SK-N-SH treated with all-trans-retinoic acid at 6 μM for 48 hours (cell line): Measurements from ENCODE around the gene MYO18A.

Experiments
- ATAC-seq: fragments of 200-7000 bp; cut with Tn5 transposase; 3 replicates; pipeline ENCODE4 v1.9.1; 2020; ENCODE audit warnings: mild to moderate bottlenecking, moderate library complexity
- ARNTL ChIP-seq: fragments of 450-650 bp; formaldehyde crosslinking; IDR thresholded peaks from 2 replicates; pipeline ENCODE4 v1.5.0; 2020; ENCODE audit warnings: low read depth, mild to moderate bottlenecking, moderate library complexity, borderline replicate concordance
- BACH2 ChIP-seq: fragments of 250-450 bp; sonication (Bioruptor Pico); IDR thresholded peaks from 2 replicates; pipeline ENCODE4 v1.9.0; 2021; ENCODE audit warnings: mild to moderate bottlenecking, borderline replicate concordance
- CSDC2 ChIP-seq: fragments of 250-450 bp; sonication (Bioruptor Pico); IDR thresholded peaks from 2 replicates; pipeline ENCODE4 v1.5.0; 2020; ENCODE audit warnings: mild to moderate bottlenecking, moderate library complexity
- CSRNP3 ChIP-seq: fragments of 250-450 bp; sonication (Bioruptor Pico); IDR thresholded peaks from 2 replicates; pipeline ENCODE4 v1.5.1; 2021; ENCODE audit warnings: mild to moderate bottlenecking, moderate library complexity
- ESRRG ChIP-seq: fragments of 250-450 bp; sonication (Bioruptor Pico); IDR thresholded peaks from 2 replicates; pipeline ENCODE4 v1.6.1; 2021; ENCODE audit warnings: mild to moderate bottlenecking
- GLIS3 ChIP-seq: fragments of 250-450 bp; sonication (Bioruptor Pico); IDR thresholded peaks from 2 replicates; pipeline ENCODE4 v1.5.0; 2020; ENCODE audit warnings: mild to moderate bottlenecking, moderate library complexity
- ISL1 ChIP-seq: fragments of 250-450 bp; sonication (Bioruptor Pico); IDR thresholded peaks from 2 replicates; pipeline ENCODE4 v2.1.2; 2022; ENCODE audit warnings: mild to moderate bottlenecking, moderate library complexity
- RARB ChIP-seq: fragments of 250-450 bp; sonication (Bioruptor Pico); IDR thresholded peaks from 2 replicates; pipeline ENCODE4 v1.8.0; 2021; ENCODE audit warnings: mild to moderate bottlenecking, moderate library complexity
- SNAI2 ChIP-seq: fragments of 250-450 bp; sonication (Bioruptor Pico); IDR thresholded peaks from 2 replicates; pipeline ENCODE4 v1.5.0; 2020; ENCODE audit warnings: mild to moderate bottlenecking, moderate library complexity
- TCF4 ChIP-seq: fragments of 250-450 bp; sonication (Bioruptor Pico); IDR thresholded peaks from 2 replicates; pipeline ENCODE4 v1.8.0; 2021; ENCODE audit warnings: mild to moderate bottlenecking, moderate library complexity, borderline replicate concordance
- TOX ChIP-seq: fragments of 250-450 bp; sonication (Bioruptor Pico); IDR thresholded peaks from 2 replicates; pipeline ENCODE4 v1.8.0; 2021; ENCODE audit warnings: mild to moderate bottlenecking, moderate library complexity, borderline replicate concordance
- ZC3H10 ChIP-seq: fragments of 250-450 bp; sonication (Bioruptor Pico); IDR thresholded peaks from 2 replicates; pipeline ENCODE4 v1.5.1; 2021; ENCODE audit warnings: mild to moderate bottlenecking, moderate library complexity
- ZFP3 ChIP-seq: fragments of 250-450 bp; sonication (Bioruptor Pico); IDR thresholded peaks from 2 replicates; pipeline ENCODE4 v1.5.0; 2020; ENCODE audit warnings: mild to moderate bottlenecking, moderate library complexity
- ZFP30 ChIP-seq: fragments of 450-650 bp; formaldehyde crosslinking; IDR thresholded peaks from 2 replicates; pipeline ENCODE4 v1.5.0; 2022; ENCODE audit warnings: mild to moderate bottlenecking, moderate library complexity
- ZNF565 ChIP-seq: fragments of 450-650 bp; formaldehyde crosslinking; conservative IDR thresholded peaks from 2 replicates; pipeline ENCODE4 v1.5.0; 2020; ENCODE audit warnings: low read depth, mild to moderate bottlenecking, moderate library complexity
- ZNF70 ChIP-seq: fragments of 450-650 bp; formaldehyde crosslinking; IDR thresholded peaks from 2 replicates; pipeline ENCODE4 v1.5.0; 2020; ENCODE audit warnings: mild to moderate bottlenecking, moderate library complexity
- ZNF8 ChIP-seq: fragments of 450-650 bp; formaldehyde crosslinking; IDR thresholded peaks from 2 replicates; pipeline ENCODE4 v1.5.0; 2020; ENCODE audit warnings: mild to moderate bottlenecking, moderate library complexity
- TF ChIP-seq, protein P1 (sequence below): fragments of 250-450 bp; sonication (Bioruptor Pico); IDR thresholded peaks from 2 replicates; pipeline ENCODE4 v1.8.0; 2021; ENCODE audit warnings: low read depth, mild to moderate bottlenecking, moderate library complexity, borderline replicate concordance
- TF ChIP-seq, protein P2 (sequence below): fragments of 250-450 bp; sonication (Bioruptor Pico); IDR thresholded peaks from 2 replicates; pipeline ENCODE4 v1.5.0; 2020; ENCODE audit warnings: mild to moderate bottlenecking, moderate library complexity
- TF ChIP-seq, protein P3 (sequence below): fragments of 250-450 bp; sonication (Bioruptor Pico); IDR thresholded peaks from 2 replicates; pipeline ENCODE4 v1.5.1; 2020; ENCODE audit warnings: low read depth, mild to moderate bottlenecking, moderate library complexity

Gene MYO18A

DNA sequence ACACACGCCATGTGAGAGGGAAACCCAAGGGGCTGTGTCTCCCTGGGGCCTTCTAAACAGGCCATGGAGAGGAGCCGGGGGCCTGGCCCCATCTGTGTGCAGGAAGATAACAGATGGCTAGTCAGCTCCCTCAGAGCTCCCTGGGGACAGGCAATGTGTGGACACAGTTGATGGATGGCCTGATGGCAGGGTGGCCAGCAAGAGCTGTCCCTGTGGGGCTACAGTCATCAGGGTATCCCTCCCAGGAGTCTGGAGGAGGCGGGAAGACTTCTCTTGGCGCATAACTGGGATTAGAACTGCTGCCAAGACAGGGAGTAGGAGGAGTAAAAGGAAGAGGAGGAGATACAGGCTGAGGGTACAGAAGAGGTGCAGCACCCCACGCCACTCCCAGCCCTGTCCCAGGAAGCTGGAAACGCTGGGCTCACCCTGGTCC lies 17.3 kb downstream of the MYO18A start:
- TF ChIP-seq BACH2 (CRISPR knock-in tag) (no peak), CSDC2 (CRISPR knock-in tag) (no peak), CSRNP3 (CRISPR knock-in tag) (no peak), ARNTL (no peak), ZFP3 (no peak), ISL1 (no peak), ZNF70 (CRISPR knock-in tag) (no peak), ESRRG (CRISPR knock-in tag) (no peak), ZC3H10 (CRISPR knock-in tag) (no peak), RARB (CRISPR knock-in tag) (no peak), SNAI2 (CRISPR knock-in tag) (no peak), ZFP30 (no peak)
- TF ChIP-seq, protein P1, sequence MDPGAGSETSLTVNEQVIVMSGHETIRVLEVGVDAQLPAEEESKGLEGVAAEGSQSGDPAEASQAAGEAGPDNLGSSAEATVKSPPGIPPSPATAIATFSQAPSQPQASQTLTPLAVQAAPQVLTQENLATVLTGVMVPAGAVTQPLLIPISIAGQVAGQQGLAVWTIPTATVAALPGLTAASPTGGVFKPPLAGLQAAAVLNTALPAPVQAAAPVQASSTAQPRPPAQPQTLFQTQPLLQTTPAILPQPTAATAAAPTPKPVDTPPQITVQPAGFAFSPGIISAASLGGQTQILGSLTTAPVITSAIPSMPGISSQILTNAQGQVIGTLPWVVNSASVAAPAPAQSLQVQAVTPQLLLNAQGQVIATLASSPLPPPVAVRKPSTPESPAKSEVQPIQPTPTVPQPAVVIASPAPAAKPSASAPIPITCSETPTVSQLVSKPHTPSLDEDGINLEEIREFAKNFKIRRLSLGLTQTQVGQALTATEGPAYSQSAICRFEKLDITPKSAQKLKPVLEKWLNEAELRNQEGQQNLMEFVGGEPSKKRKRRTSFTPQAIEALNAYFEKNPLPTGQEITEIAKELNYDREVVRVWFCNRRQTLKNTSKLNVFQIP (CRISPR knock-in tag): no peak
- no peak for ATAC-seq

GRCh38 chr17:29162082-29162908 lies 17.9 kb downstream of the MYO18A start:
- TF ChIP-seq CSDC2 (CRISPR knock-in tag): no peak
- no peak for TF ChIP-seq ZFP3
- TF ChIP-seq TOX (CRISPR knock-in tag): no peak
- TF ChIP-seq TCF4 (CRISPR knock-in tag): no peak
- TF ChIP-seq ISL1: no peak
- TF ChIP-seq RARB (CRISPR knock-in tag): no peak
- no peak for TF ChIP-seq ZNF8
- TF ChIP-seq, protein P2, sequence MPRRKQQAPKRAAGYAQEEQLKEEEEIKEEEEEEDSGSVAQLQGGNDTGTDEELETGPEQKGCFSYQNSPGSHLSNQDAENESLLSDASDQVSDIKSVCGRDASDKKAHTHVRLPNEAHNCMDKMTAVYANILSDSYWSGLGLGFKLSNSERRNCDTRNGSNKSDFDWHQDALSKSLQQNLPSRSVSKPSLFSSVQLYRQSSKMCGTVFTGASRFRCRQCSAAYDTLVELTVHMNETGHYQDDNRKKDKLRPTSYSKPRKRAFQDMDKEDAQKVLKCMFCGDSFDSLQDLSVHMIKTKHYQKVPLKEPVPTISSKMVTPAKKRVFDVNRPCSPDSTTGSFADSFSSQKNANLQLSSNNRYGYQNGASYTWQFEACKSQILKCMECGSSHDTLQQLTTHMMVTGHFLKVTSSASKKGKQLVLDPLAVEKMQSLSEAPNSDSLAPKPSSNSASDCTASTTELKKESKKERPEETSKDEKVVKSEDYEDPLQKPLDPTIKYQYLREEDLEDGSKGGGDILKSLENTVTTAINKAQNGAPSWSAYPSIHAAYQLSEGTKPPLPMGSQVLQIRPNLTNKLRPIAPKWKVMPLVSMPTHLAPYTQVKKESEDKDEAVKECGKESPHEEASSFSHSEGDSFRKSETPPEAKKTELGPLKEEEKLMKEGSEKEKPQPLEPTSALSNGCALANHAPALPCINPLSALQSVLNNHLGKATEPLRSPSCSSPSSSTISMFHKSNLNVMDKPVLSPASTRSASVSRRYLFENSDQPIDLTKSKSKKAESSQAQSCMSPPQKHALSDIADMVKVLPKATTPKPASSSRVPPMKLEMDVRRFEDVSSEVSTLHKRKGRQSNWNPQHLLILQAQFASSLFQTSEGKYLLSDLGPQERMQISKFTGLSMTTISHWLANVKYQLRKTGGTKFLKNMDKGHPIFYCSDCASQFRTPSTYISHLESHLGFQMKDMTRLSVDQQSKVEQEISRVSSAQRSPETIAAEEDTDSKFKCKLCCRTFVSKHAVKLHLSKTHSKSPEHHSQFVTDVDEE (CRISPR knock-in tag): no peak
- no peak for TF ChIP-seq SNAI2 (CRISPR knock-in tag)
- no peak for TF ChIP-seq GLIS3 (CRISPR knock-in tag)
- no peak for TF ChIP-seq BACH2 (CRISPR knock-in tag)
- TF ChIP-seq ZC3H10 (CRISPR knock-in tag): no peak
- TF ChIP-seq, protein P1 (CRISPR knock-in tag): no peak
- TF ChIP-seq CSRNP3 (CRISPR knock-in tag): no peak
- TF ChIP-seq, protein P3, sequence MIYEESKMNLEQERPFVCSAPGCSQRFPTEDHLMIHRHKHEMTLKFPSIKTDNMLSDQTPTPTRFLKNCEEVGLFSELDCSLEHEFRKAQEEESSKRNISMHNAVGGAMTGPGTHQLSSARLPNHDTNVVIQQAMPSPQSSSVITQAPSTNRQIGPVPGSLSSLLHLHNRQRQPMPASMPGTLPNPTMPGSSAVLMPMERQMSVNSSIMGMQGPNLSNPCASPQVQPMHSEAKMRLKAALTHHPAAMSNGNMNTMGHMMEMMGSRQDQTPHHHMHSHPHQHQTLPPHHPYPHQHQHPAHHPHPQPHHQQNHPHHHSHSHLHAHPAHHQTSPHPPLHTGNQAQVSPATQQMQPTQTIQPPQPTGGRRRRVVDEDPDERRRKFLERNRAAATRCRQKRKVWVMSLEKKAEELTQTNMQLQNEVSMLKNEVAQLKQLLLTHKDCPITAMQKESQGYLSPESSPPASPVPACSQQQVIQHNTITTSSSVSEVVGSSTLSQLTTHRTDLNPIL (CRISPR knock-in tag): no peak
- TF ChIP-seq ZNF565 (CRISPR knock-in tag): no peak
- no peak for ATAC-seq
